H1 (cell line): ENCODE measurements around the gene C9. TPM values are rescaled to one million over a fixed set of nuclear protein-coding genes. Genes with fewer than 3 reads are reported as not detected.

ENCODE experiments used
- CTCF ChIA-PET: fragments of 300-600 bp; sonication (Branson Sonifier 250); formaldehyde crosslinking; loops from one replicate; lab custom pipeline; 2021; ENCODE audit not compliant: partially characterized antibody; lab: Charles Lee
- POLR2A ChIA-PET: fragments of 300-600 bp; sonication (Branson Sonifier 250); formaldehyde crosslinking; loops from one replicate; lab custom pipeline; 2021; ENCODE audit warnings: inconsistent platforms; ENCODE audit not compliant: partially characterized antibody; lab: Charles Lee
- DNase-seq, 2 experiments: peaks; one replicate each; pipeline versions ENCODE4 v3.0.0 to v3.0.0-alpha.2; 2010 to 2022; ENCODE audit warnings: low spot score in 2 of 2, low read depth in 1 of 2, mixed read lengths in 1 of 2
- FAIRE-seq: peaks from 2 replicates; lab custom pipeline; 2011; peaks lifted over from hg19 to GRCh38; lab: Jason Lieb, UNC
- H2AFZ ChIP-seq: 2 replicates; pipeline ENCODE4 v1.8.1; 2012; ENCODE audit warnings: low read length, inconsistent platforms
- H2AK5ac ChIP-seq: 2 replicates; pipeline ENCODE4 v1.6.1; 2013; ENCODE audit warnings: low read depth, low read length
- H2BK120ac ChIP-seq: replicated peaks from 2 replicates; pipeline ENCODE3; 2013; ENCODE audit warnings: low read depth, low read length, inconsistent platforms
- H2BK12ac ChIP-seq: 2 replicates; pipeline ENCODE4 v1.6.1; 2013; ENCODE audit warnings: low read depth, low read length
- H2BK15ac ChIP-seq: 2 replicates; pipeline ENCODE4 v1.6.1; 2013; ENCODE audit warnings: low read length
- H2BK20ac ChIP-seq: 2 replicates; pipeline ENCODE4 v1.6.1; 2013; ENCODE audit warnings: low read length
- H2BK5ac ChIP-seq: 2 replicates; pipeline ENCODE4 v1.6.1; 2013; ENCODE audit warnings: low read depth, low read length
- H3K14ac ChIP-seq: 2 replicates; pipeline ENCODE4 v1.6.1; 2013; ENCODE audit warnings: inconsistent platforms; ENCODE audit not compliant: insufficient read length
- H3K18ac ChIP-seq: 2 replicates; pipeline ENCODE4 v1.6.1; 2013; ENCODE audit warnings: low read length; ENCODE audit errors: extremely low read depth
- H3K23ac ChIP-seq: 2 replicates; pipeline ENCODE4 v1.6.1; 2013; ENCODE audit warnings: inconsistent platforms; ENCODE audit not compliant: insufficient read length
- H3K23me2 ChIP-seq: 2 replicates; pipeline ENCODE4 v1.6.1; 2013; ENCODE audit warnings: low read depth, low read length
- H3K27ac ChIP-seq: 2 replicates; pipeline ENCODE4 v1.6.1; 2011; ENCODE audit warnings: low read depth, low read length, inconsistent platforms
- H3K27me3 ChIP-seq, 4 experiments: replicated peaks in 1 of 4; 1 replicate in 1 of 4; 2 replicates in 3 of 4; pipeline versions ENCODE4 v1.6.1 to v1.8.1; 2011 to 2013; ENCODE audit warnings: low read length in 3 of 4, mild to moderate bottlenecking in 3 of 4, inconsistent platforms in 2 of 4, mixed read lengths in 2 of 4, moderate library complexity in 1 of 4; ENCODE audit not compliant: control insufficient read depth in 3 of 4, insufficient read depth in 3 of 4; ENCODE audit errors: extremely low read depth in 1 of 4
- H3K36me3 ChIP-seq, 4 experiments: 2 replicates each; pipeline versions ENCODE4 v1.6.1 to v1.8.1; 2011 to 2013; ENCODE audit warnings: mild to moderate bottlenecking in 4 of 4, low read length in 3 of 4, moderate library complexity in 2 of 4, control low read depth in 1 of 4, inconsistent platforms in 1 of 4; ENCODE audit not compliant: insufficient read depth in 4 of 4, control insufficient read depth in 2 of 4
- H3K4ac ChIP-seq: replicated peaks from 2 replicates; pipeline ENCODE3; 2013; ENCODE audit warnings: low read length, low read depth, mixed read lengths, inconsistent platforms; ENCODE audit not compliant: insufficient read length
- H3K4me1 ChIP-seq, 4 experiments: replicated peaks in 1 of 4; 1 replicate in 1 of 4; 2 replicates in 3 of 4; pipeline versions ENCODE4 v1.6.1 to v1.8.1; 2011 to 2013; ENCODE audit warnings: low read length in 3 of 4, inconsistent platforms in 2 of 4, mixed read lengths in 1 of 4; ENCODE audit not compliant: insufficient read depth in 4 of 4, control insufficient read depth in 3 of 4
- H3K4me2 ChIP-seq, 2 experiments: 2 replicates each; pipeline versions ENCODE4 v1.6.1 to v1.8.1; 2011 to 2013; ENCODE audit warnings: low read depth in 2 of 2, low read length in 2 of 2, control low read depth in 1 of 2, inconsistent platforms in 1 of 2, mild to moderate bottlenecking in 1 of 2; ENCODE audit not compliant: insufficient read depth in 1 of 2
- H3K4me3 ChIP-seq, 4 experiments: fragments of 200-600, 300-600 bp in 1 of 4; sonication (generic), shearing (Covaris generic), sonication (Bioruptor Twin) in 1 of 4; 2 replicates each; pipeline versions ENCODE4 v1.5.1 to v1.8.1; 2011 to 2016; ENCODE audit warnings: low read length in 4 of 4, low read depth in 3 of 4, control low read depth in 2 of 4, inconsistent platforms in 2 of 4, mild to moderate bottlenecking in 2 of 4, mixed read lengths in 1 of 4, moderate library complexity in 1 of 4; ENCODE audit not compliant: insufficient read depth in 2 of 4; ENCODE audit errors: extremely low read depth in 1 of 4
- H3K56ac ChIP-seq: replicated peaks from 2 replicates; pipeline ENCODE3; 2013; ENCODE audit warnings: low read depth, mild to moderate bottlenecking, mixed read lengths, low read length, inconsistent platforms; ENCODE audit not compliant: insufficient read length
- H3K79me1 ChIP-seq: 2 replicates; pipeline ENCODE4 v1.6.1; 2013; ENCODE audit warnings: low read depth, low read length, control low read depth
- H3K79me2 ChIP-seq, 2 experiments: 2 replicates each; pipeline versions ENCODE4 v1.6.1 to v1.8.1; 2012 to 2013; ENCODE audit warnings: low read length in 2 of 2, mild to moderate bottlenecking in 2 of 2, inconsistent platforms in 1 of 2; ENCODE audit not compliant: insufficient read depth in 2 of 2, control insufficient read depth in 1 of 2
- H3K9ac ChIP-seq, 4 experiments: replicated peaks in 1 of 4; 1 replicate in 1 of 4; 2 replicates in 3 of 4; pipeline versions ENCODE4 v1.6.1 to v1.8.1; 2011 to 2013; ENCODE audit warnings: low read depth in 3 of 4, low read length in 3 of 4, control low read depth in 2 of 4, mild to moderate bottlenecking in 2 of 4, moderate library complexity in 2 of 4, inconsistent platforms in 1 of 4; ENCODE audit errors: extremely low read depth in 1 of 4
- H3K9me3 ChIP-seq, 2 experiments: 2 replicates each; pipeline versions ENCODE4 v1.6.1 to v1.8.1; 2012 to 2013; ENCODE audit warnings: mild to moderate bottlenecking in 2 of 2, moderate library complexity in 2 of 2, control low read depth in 1 of 2, inconsistent platforms in 1 of 2, low read depth in 1 of 2, low read length in 1 of 2, mixed read lengths in 1 of 2; ENCODE audit not compliant: insufficient read depth in 2 of 2
- H4K20me1 ChIP-seq, 2 experiments: replicated peaks in 1 of 2; 2 replicates each; pipeline versions ENCODE3 to v1.8.1; 2011 to 2013; ENCODE audit warnings: inconsistent platforms in 2 of 2, low read length in 2 of 2, mild to moderate bottlenecking in 1 of 2; ENCODE audit not compliant: insufficient read depth in 2 of 2, control insufficient read depth in 1 of 2
- H4K5ac ChIP-seq: 2 replicates; pipeline ENCODE4 v1.6.1; 2013; ENCODE audit warnings: low read length, low read depth, mixed read lengths, inconsistent platforms; ENCODE audit not compliant: insufficient read length
- H4K8ac ChIP-seq: 2 replicates; pipeline ENCODE4 v1.8.0; 2013; ENCODE audit warnings: mild to moderate bottlenecking, moderate library complexity, low read length, inconsistent platforms; ENCODE audit not compliant: insufficient read depth; ENCODE audit errors: extremely low read depth
- H4K91ac ChIP-seq: replicated peaks from 2 replicates; pipeline ENCODE3; 2013; ENCODE audit warnings: low read length, mixed read lengths, inconsistent platforms; ENCODE audit not compliant: insufficient read length
- CHD2 ChIP-seq: IDR thresholded peaks from 2 replicates; pipeline ENCODE4 v1.6.1; 2012; ENCODE audit warnings: low read length, improper control_type of control experiment
- HDAC6 ChIP-seq: IDR thresholded peaks from one replicate; pipeline ENCODE4 v1.7.1; 2012; ENCODE audit warnings: low read depth, mild to moderate bottlenecking, inconsistent platforms, low read length, moderate library complexity
- WGBS, 2 experiments: shearing (Covaris generic) in 1 of 2; methylation state at CpG; one replicate each; pipeline versions ENCODE4 v1.1.6 to v1.1.7; 2013 to 2015; ENCODE audit warnings: low lambda C conversion rate in 2 of 2, mixed read lengths in 2 of 2, inconsistent platforms in 1 of 2, low coverage in 1 of 2, missing lambda C conversion rate in 1 of 2; ENCODE audit not compliant: insufficient replicate concordance in 2 of 2, insufficient coverage in 1 of 2, insufficient read length in 1 of 2; ENCODE audit errors: extremely low coverage in 1 of 2, missing lambda C conversion rate in 1 of 2; 5-methylcytosine and 5-hydroxymethylcytosine counted together
- long read RNA-seq, 2 experiments: library from RNA in 1 of 2; library from capped mRNA in 1 of 2; stranded (forward); transcript quantifications; one replicate each; pipeline ENCODE4 v2.0.0, GENCODE V29; 2021; ENCODE audit warnings: inconsistent platforms in 1 of 2
- polyA minus RNA-seq, 3 experiments: library from RNA; depleted of rRNA, polyadenylated mRNA; stranded (reverse); fragments of >200 nt; gene quantifications; 1 replicate in 2 of 3; 2 replicates in 1 of 3; pipeline ENCODE4 v1.2.3, GENCODE V29; 2011
- polyA plus RNA-seq, 7 experiments: library from polyadenylated mRNA; depleted of rRNA in 3 of 7; stranded (reverse) in 5 of 7; unstranded in 2 of 7; fragments of >200 nt in 5 of 7; fragments of 200-250 nt in 2 of 7; gene quantifications; 1 replicate in 5 of 7; 2 replicates in 1 of 7; 4 replicates in 1 of 7; pipeline versions ENCODE4 v1.2.1 to v1.2.3, GENCODE V29; 2011 to 2013; ENCODE audit warnings: missing spikeins in 2 of 7, mixed read lengths in 2 of 7
- total RNA-seq: library from RNA; stranded (reverse); fragmentation: NEBNext Ultra II Directional; extraction: Animal tissue kit (Norgen Biotek cat#: 25700); gene quantifications from 2 replicates; pipeline ENCODE4 v1.2.1, GENCODE V29; 2021

Gene C9
- total RNA-seq (not detected in 2 replicates), polyA plus RNA-seq (2011; rRNA removed) (not detected in 2 replicates), polyA minus RNA-seq (2011; rRNA and poly(A)+ RNA removed) (not detected in 2 replicates)
- 0.17 TPM for polyA plus RNA-seq (2011; cell fraction: cytosol; rRNA removed)
- not detected for polyA plus RNA-seq (2011; cell fraction: nucleus; rRNA removed)
- not detected in 4 replicates for polyA plus RNA-seq (2012, experiment 1 of 2)
- not detected for polyA plus RNA-seq (2012, experiment 2 of 2)
- 0.04 TPM for polyA plus RNA-seq (2013, experiment 1 of 2)
- polyA plus RNA-seq (2013, experiment 2 of 2): 0.09 TPM
- not detected for polyA minus RNA-seq (2011; cell fraction: cytosol; rRNA and poly(A)+ RNA removed)
- not detected for polyA minus RNA-seq (2011; cell fraction: nucleus; rRNA and poly(A)+ RNA removed)
- long read RNA-seq, experiment 1: 0 reads
- long read RNA-seq, experiment 2: 0 reads

DNA sequence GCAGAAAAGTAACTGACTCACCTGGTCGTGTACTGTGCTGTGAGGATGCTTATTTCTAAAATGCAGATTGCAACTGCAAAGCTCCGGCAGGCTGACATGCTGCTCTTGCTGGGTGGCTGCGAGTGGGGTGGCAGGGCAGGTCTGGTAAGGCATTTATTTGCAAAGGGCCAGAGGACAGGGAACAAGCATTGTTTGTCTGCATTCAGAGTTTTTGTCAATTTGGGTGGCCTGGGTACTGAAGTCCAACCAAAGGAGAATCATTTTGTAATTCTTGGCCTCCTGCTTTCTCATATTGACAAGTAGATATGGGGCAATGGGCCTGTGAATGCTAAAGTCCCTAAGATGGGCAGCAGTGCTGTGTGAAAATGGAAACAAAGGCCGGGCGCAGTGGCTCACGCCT, at the start of gene C9:
TSS of gene C9 (minus strand) at position 129 of the 400 bp plus-strand sequence. CDS start at position 98, 31 bp downstream.
- H2AFZ ChIP-seq: no peak within 1 kb of the TSS
- H3K27ac ChIP-seq: no peak within 1 kb of the TSS
- ChIA-PET POLR2A (no interaction called here), CTCF (interaction anchor here (2.3 to 3.6 kb wide), 2 partner anchors 12 kb away, joined by 11 to 26 read pairs; no protein-coding TSS in a partner anchor)
- no peak within 1 kb of the TSS for H2BK5ac ChIP-seq
- no peak within 1 kb of the TSS for H4K8ac ChIP-seq
- H2BK120ac ChIP-seq: no peak within 1 kb of the TSS
- no peaks in the 10 kb centered on the region for H3K36me3 ChIP-seq
- H3K14ac ChIP-seq: no peak within 1 kb of the TSS
- no peak within 1 kb of the TSS for H2AK5ac ChIP-seq
- no peak within 1 kb of the TSS for H3K56ac ChIP-seq
- no peak within 1 kb of the TSS for H3K4me3 ChIP-seq
- no peaks in the 10 kb centered on the region for H3K23me2 ChIP-seq
- WGBS, 2 experiments: 63% methylated on average over 6 of the region's 6 CpGs; no CpG with 5 or more reads in 1 of the 2 experiments
- H3K79me2 ChIP-seq: no peaks in the 10 kb centered on the region
- H2BK20ac ChIP-seq: no peak within 1 kb of the TSS
- no peak within 1 kb of the TSS for H3K4me2 ChIP-seq
- H3K23ac ChIP-seq: no peak within 1 kb of the TSS
- FAIRE-seq: no peak
- no peak within 1 kb of the TSS for H3K18ac ChIP-seq
- H3K4ac ChIP-seq: no peak within 1 kb of the TSS
- H2BK15ac ChIP-seq: no peak within 1 kb of the TSS; the same call in 1 of the 2 replicates
- H4K91ac ChIP-seq: no peak within 1 kb of the TSS
- H3K4me1 ChIP-seq: peaks cover 0 to 10% (median 2%) of the 10 kb centered on the region in 4 experiments; a peak in 3 of 7 replicates
- no peak within 1 kb of the TSS for H4K5ac ChIP-seq
- no peaks in the 10 kb centered on the region for H3K9me3 ChIP-seq
- no peak for TF ChIP-seq CHD2
- TF ChIP-seq HDAC6: no peak
- no peaks in the 10 kb centered on the region for H3K79me1 ChIP-seq
- no peak for DNase-seq
- H3K27me3 ChIP-seq: no peaks in the 10 kb centered on the region
- H2BK12ac ChIP-seq: no peak within 1 kb of the TSS
- H3K9ac ChIP-seq: no peak within 1 kb of the TSS
- H4K20me1 ChIP-seq: no peaks in the 10 kb centered on the region
